ENCODE results near the gene TMEM61.

DNA sequence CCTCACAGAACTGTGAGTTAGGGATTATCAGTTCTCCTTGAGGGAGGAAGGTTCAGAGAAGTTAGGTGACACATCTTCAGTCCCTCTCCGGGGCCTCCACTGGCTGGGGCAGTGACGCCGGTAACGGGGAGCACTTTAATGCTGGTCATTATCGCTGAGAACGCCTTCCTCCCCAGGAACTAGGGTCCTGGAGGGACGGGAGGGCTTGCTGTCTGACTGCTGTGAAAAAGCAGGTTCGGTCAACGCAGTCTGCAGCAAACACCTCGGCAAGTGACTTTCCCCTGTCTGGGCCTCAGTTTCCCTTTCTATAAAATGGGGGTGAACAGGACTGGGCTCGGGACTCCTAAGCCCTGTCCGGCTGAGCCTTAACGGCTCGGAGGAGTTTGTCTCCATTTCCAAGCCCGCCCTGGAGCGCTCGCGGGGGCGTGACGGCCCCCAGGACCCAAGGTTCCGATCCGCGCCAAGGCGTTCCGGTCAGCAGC lies 341 bp upstream of the TMEM61 start:
- TF ChIP-seq, protein P1, sequence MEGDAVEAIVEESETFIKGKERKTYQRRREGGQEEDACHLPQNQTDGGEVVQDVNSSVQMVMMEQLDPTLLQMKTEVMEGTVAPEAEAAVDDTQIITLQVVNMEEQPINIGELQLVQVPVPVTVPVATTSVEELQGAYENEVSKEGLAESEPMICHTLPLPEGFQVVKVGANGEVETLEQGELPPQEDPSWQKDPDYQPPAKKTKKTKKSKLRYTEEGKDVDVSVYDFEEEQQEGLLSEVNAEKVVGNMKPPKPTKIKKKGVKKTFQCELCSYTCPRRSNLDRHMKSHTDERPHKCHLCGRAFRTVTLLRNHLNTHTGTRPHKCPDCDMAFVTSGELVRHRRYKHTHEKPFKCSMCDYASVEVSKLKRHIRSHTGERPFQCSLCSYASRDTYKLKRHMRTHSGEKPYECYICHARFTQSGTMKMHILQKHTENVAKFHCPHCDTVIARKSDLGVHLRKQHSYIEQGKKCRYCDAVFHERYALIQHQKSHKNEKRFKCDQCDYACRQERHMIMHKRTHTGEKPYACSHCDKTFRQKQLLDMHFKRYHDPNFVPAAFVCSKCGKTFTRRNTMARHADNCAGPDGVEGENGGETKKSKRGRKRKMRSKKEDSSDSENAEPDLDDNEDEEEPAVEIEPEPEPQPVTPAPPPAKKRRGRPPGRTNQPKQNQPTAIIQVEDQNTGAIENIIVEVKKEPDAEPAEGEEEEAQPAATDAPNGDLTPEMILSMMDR (IDR thresholded peaks at IDR 0.05): no peak
- TF ChIP-seq POLR2A (IDR thresholded peaks at IDR 0.05) (no peak), POLR2AphosphoS5 (IDR thresholded peaks at IDR 0.05) (no peak)

All from breast epithelium (tissue), 3 donors.